ENCODE data around the gene BCL10.
"Not testable (repeated sequence)": the region's sequence is repeated elsewhere in the genome, so short reads cannot be mapped to it uniquely, and the experiment has no call there.

Gene BCL10

DNA sequence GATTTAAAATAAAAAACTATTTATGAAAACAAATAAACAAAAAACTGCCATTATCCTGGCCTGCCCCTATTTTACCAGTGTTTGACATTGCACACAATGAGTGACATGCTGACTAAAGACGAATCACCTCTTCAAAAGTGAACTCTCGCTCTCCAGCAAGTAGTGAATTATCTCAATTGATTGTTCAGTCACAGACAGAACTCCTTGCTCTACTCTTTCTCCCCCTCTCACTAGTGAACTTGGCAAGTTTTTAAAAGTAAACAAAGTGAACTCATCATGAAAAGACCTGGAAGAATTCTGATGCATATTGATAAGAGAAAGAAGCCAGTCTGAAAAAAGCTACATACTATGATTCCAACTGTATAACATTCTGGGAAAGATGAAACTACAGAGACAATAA is 12.3 kb downstream of the BCL10 start:
- no peak for DNase-seq (ENCODE audit: low read depth)

DNA sequence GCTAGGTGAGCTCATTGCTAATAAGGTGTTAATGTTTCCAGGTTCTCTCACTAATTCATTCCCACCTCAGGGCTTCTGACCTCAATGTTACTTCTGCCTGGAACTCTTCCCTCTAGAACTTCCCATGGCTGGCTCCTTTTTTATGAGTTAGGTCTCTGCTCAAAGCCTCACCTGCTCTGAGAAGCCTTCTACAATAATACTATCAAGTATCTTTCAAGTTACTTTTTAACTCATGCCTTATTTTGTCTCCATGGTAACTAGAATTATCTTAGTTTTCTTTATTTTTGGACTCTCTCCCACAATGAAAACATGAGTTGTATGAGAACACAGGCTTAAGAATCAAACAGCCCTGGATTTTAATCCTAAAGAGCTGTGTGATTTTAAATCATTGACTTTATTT is 13.4 kb downstream of the BCL10 start:
- no peak for DNase-seq (ENCODE audit: low read depth)

DNA sequence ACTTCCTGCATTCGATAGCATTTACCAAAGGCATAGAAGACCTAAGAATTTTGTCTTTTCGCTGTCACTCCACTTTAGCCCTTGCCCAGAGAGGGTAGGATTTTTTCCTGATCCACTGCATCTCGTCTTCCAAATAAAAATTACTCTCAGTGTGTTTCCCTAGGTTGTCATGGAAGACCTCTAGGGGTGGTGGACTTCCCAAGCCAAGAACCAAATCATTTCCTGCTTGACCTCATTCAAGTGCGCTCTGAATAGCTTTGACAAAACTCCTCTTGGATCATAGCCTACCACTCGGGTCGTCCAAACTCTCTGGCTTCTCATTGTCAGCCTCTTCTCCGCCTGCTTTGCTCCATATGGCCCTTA is 16.5 kb downstream of the BCL10 start:
- peak; percentile 66 for DNase-seq (ENCODE audit: low read depth)

DNA sequence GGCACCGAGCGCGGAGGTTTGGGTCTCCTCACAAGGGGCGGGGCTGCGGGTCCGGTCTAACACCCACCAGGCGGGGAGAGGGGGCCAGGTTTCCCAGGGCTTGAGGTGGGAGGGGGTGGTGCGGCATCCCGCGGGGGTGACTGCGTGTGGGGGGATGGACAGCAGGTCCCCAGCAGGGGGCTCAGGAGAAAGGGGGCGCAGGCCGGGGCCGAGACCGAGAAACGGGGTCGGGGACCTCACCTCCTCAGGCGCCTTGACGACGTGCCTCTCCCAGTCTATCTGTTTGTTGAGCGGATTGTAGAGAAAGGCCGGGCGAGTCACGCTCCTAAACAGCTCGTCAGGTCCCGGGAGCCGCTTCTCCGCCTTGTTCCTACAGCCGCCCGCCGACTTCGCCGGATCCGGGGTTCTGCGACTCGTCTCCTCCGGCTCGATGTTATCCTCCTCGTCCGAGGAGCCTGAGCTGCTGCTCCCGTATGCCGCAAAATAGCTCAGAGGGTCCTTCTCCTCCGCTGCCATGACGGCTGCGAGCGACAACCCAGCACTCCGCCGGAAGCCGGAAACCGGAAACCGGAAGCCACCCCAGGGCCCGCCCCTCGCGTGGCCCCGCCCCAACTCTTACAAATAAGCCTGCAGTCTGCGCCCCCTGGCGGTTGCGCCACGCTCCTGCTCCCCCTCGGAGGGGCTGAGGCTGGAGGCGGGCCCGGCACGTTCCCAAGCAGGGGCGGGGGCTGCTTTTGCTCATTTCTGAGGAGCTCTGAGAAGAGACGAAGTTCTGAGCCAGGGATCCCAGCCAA is 17.1 kb downstream of the BCL10 start, which contains the start of gene C1orf52:
TSS of gene C1orf52 (minus strand) at position 545 of the 794 bp plus-strand sequence. CDS start at position 516, 29 bp downstream.
- peak; percentile 91 for DNase-seq (ENCODE audit: low read depth)

DNA sequence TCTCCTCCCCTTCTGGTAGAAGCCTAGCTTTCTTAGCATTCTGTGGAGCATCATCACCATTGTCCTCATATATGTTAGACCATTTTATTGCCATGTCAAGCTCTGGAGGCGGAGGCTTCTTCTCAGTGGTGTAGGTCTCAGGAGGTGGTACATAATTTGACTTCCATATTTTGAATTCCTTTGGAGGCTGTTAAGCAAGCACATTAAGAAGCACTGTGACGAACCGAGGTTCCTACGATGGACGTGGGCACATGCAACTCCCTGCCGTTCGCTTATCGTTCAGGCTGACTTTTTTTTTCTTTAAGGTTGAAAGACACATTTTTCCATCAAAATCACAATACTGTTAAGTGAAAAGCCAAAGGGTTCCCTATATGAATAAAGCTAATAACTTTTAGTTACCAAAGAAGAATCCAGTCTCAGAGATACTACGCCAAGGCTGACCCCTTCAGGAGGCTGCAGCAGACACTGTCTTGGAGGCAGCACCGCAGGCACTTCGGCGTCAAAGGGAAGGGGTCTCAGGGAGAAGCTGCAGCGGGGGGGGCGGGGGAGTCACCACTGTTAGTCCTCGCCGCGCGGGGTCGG is 17.8 kb downstream of the BCL10 start:
- DNase-seq (ENCODE audit: low read depth), result no peak

DNA sequence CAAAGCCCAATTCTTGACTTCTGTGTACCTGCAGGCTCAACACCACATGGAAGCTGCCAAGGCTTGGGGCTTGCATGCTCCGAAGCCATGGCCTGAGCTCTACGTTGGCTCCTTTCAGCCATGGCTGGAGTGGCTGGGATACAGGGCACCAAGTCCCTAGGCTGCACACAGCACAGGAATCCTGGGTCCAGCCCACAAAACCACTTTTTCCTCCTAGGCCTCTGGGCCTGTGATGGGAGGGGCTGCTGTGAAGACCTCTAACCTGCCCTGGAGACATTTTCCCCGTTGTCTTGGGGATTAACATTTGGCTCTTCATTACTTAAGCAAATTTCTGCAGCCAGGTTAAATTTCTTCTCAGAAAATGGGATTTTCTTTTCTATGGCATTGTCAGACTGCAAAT is 27.4 kb downstream of the BCL10 start:
- DNase-seq (ENCODE audit: low read depth), result not testable (repeated sequence)

DNA sequence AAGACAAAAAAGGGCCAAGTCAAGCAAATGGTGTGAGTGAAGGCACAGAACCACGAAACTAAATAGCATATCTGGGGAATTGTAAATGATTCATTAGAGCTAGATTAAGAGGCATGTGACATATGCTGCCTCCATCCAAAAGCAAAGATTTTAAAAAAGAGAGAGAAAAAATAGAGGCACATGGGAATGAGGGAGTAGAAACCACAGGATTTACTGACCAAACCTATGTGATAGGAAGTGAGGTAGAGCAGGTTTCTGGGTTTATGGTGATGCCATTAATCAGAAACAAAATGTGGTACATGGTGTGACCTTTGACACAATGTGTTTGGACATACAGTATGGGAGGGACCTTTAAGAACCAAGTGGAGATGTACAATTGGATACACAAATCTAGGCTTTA is 30.5 kb downstream of the BCL10 start:
- no peak for DNase-seq (ENCODE audit: low read depth)

DNA sequence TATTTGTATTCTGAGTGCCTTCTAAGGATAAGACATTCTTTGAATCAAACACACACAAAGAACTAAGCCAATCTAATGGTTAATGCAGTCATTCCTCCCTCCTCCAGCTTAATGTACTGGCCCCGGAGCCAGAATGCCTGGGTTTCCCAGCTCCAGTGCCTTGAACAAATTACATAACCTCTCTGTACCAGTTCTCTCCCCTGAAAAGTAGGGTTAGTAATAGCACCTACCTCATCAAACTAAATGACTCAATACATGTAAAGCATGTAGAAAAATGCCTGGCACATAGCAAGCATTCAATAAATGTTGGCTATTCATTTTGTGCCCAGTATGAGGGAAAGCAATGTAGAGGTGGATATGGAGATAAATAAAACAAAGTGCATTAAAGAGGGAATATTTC is 31.0 kb downstream of the BCL10 start:
- no peak for DNase-seq (ENCODE audit: low read depth)

DNA sequence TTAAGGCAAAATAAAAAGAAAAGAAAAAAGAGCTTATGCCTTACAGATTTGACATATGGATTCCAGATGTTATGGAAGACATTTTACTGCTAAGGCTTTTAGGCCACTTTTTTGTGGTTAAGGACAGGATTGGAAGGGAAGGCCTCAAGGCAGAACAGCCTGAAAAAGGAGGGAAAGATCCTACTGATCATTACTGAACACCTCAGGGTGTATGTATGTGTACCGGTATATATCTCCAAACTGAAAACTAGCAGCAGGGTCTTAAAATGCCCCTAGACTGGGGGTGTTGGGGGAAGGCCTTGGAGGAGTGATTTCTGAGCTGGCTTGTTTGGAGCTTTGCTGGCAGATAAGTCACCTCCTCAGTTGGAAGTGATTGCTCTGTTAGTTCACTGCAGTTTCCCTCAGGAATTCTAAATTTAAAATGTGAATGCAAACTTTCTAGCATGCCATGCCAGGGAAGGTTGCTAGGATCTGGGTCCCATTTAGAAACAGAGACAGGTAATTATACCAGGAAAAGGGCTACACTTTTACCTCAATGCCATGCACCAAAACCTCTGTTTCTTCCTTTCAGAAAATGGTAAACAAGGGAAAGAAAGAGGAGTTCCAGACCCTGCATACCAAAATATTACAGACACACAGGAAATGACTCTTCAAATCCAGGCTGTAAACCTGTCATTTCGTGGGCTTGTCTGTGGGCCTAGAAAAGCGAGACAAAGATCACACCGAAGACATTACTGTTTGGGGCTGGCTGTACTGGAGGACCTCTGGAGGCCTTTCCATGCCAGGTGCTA is 32.0 kb downstream of the BCL10 start:
- no peak for DNase-seq (ENCODE audit: low read depth)

DNA sequence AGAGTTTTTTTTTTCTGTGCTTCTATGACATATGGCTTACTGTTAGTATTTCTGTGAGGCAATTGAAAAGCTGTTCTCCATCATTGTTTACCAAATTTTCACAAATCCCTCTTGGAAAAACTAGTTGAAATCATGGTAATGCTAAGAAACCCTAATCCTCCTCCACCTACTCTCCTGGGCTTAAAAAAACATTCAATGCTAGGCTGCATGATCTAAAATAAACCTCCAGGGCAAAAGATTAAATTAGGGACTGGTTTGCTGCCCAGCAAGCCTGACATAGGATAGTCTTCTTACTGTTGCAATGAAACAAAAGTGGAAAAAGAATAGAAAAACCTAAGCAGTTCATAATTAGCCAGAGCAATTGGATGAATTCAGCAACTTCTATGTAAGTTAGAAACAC is 33.1 kb downstream of the BCL10 start:
- peak; percentile 74 for DNase-seq (ENCODE audit: low read depth)

DNA sequence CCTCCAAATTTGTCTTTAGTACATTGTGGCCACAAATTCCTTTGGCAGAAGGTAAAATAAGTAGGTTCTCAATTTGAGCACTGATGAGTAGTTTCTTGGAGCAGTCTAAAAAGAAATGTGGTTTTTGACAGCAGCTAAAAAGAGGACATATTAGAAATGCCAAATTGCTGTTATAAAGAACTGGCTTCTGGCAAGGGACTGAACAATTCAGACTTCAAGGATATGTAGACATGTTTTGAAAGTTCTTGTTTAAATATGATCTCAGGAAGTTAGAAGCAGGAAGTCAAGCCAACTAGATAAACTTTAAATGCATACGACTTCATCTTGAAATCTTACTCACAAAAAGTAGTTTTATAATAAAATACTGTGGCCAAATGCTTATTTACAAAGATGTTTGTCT is 35.8 kb downstream of the BCL10 start:
- DNase-seq (ENCODE audit: low read depth), result no peak

DNA sequence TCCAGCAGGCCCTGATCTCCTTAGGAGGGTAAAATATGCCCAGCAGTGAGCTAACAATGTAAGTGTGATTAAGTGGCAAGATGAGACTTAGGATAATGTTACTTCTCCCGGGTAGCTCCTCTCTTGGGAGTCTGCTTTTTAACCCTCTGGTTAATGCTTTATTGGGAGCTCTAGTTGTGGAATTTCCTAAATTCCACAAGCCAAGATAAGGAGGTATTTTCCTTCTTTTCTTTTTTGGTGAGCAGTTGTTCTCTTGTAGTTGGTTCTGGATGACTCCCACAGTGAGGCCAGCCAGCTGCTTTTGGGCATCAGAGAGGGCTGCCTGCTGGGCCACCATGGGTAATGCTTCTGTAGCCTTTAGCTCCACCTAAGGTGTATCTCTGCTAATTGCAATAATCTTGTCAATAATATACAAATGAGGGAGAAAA is 36.2 kb downstream of the BCL10 start:
- peak; percentile 27 for DNase-seq (ENCODE audit: low read depth)

DNA sequence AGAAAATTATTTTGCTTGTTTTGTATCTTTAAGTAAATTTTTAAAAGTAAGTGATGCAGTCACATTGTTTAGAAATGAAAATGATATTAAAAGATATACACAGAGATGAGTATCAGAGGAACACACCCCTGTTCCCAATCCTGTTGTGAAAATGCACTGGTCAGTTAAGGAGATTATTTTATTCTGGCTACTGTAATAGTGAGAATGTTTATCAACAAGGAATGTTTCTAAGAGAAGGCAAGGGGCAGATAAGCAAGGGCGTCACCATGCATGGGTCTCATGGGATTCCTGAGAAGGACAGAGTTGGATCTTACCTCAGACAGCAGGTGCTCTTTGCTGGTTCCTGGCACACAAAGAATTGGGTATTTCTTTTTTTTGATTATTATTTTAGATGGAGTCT is 38.8 kb downstream of the BCL10 start:
- no peak for DNase-seq (ENCODE audit: low read depth)

DNA sequence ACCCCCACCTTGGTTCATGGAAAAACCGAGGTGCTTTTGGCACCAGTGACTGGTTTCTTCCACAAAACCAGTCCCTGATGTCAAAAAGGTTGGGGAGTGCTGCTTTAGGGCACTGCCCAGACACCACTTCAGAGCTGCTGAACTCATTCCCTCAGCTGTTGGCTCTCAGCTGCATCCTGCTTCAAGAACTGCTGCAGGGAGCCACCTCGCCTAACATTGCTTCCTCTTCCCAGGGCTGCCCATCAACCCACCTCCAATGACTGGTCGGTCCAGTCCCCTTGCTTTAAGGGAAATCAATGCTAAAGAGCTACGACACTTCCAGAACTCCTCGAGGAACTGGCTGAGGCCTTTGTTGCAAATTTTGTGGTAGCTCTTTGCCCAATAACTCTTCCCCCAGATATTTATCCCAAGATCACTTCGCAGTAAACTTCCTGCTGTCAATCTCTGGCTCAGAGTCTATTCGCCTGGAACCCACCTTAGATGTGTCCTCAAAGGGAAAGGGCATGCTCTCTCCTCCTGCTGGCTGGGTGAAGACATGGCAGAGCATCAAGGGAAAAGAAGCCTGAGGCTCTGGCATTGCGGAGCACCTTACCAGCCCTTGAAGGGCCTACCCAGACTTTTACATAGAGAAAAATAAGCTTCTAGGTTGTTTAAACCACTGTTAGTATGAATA is 46.0 kb downstream of the BCL10 start:
- DNase-seq (ENCODE audit: low read depth), result no peak

DNA sequence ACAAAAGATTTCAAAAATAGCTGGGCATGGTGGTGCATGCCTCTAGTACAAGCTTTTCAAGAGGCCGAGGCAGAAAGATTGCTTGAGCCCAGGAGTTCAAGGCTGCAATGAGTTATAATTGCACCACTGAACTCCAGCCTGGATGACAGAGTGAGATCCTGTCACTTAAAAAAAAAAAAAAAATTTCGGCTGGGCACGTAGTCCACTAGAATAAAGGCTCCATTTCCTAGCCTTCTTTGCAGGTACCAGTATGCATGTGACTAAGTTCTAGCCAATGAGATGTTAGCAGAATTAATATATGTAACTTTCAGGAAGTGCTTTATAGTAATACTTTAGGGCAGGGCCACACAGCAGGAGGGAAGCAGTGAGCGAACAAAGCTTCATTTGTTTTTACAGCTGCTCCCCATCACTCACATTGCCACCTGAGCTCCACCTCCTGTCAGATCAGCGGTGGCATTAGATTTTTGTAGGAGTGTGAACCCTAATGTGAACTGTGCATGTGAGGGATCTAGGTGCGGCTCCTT is 46.8 kb downstream of the BCL10 start:
- no peak for DNase-seq (ENCODE audit: low read depth)

DNA sequence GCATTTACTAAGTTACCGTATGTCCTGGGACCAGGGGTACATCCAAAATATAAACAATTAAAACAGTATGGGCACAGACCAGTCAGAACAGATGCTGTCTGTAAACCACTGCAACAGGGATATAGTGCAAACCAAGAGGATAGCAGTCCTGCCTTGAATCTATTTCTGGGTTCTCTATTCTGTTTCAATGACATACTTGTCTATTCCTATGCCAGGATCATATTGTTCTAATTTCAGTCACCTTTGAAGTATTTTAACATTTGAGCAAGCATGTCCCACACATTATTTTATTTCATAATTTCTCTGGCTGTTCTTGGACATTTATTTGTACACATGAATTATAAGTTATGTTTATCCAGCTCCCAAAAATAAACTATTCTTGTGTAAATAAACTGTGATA is 47.5 kb downstream of the BCL10 start:
- DNase-seq (ENCODE audit: low read depth), result peak; percentile 67

DNA sequence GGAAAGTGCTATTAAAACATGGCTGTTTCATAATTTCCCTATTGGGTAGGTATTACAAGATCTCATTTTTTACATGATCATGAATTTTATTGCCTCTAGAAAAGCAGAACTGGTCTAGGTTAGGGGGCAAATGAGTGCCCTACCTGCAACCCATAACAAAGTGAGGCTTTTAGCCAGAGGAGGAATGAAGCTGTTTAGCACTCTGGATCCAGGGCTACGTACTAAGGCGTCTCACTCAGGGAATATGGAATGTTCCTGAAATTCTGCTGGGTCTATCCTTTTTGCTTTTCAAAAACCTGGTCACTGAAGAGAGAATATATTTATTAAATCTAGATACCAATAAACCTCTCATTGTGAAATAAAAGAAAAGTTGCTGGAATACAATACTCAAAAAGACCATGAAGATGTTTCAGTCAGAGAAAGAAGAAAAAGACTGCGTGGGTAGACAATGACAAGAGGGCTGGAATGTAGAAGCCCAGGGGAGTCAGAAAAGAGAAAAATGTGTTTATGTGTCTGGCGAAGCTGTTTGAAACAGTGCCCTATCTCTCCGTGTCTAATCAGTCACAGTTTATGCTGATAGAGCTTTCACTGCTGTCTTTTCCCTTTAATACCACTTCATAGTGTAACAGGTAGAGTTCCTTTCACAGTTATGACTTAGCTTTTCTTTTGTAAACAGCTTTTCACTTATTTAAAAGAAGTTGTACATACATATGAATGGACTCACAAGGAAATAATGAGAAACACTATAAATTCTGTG is 50.6 kb downstream of the BCL10 start:
- DNase-seq (ENCODE audit: low read depth), result no peak

DNA sequence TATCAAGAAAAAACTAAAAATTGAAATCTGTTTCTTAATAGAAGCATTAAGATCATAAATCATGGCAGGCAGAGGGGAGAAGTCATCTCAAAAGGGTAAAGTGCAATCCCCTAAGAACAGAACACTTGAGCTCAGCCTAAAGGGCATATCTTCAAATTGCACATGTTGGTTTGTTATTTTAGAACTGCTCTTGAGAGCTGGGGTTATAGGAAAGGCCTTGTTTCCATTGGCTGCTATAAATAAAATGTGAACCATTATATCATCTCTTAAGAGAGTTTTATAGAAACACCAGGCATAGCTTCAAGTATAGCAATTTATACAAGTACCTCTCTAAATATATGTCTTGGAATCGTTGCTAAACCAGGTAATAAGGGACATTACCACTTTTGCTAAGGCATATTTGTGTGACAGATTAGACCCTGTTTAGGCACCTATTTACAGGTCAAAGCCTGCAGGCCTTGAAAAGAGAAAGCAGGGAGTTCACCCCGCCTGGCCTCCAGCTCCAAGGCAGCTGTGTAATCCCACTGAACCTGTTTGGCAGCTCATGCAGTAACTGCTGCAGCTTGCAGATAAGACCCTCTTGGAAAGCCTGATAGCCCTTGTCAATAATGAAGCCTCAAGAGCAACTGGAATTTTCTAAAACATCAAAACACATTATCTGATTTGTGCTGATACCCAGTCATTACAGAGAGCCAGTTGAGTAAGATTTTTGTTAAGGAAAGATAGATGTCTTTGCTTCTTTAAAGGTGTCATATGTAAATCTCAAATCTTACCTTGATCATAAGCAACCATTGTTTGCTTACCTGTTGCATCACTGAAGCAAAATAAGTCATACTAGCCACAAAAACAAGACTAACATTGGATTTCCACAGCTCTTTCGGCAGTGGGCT is 51.5 kb downstream of the BCL10 start:
- DNase-seq (ENCODE audit: low read depth), result no peak

DNA sequence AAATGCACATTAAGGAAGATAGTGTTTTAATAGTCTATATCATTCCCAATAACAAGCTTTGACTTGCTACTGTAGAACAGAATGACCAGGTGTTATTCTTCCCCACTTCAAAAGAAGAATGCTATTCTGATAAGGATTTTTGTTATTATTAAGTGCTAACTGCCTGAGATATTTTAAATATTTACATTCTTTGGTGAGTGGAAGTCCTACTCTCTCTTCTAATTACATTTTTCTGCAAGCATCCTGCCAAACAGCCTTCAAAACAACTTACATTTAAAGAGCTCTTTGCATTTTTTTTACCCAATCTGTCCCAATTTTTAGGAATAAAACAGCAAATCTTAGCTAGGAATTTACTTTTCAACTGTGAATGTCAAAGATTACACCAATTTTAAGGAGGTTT is 52.1 kb downstream of the BCL10 start:
- DNase-seq (ENCODE audit: low read depth), result no peak

DNA sequence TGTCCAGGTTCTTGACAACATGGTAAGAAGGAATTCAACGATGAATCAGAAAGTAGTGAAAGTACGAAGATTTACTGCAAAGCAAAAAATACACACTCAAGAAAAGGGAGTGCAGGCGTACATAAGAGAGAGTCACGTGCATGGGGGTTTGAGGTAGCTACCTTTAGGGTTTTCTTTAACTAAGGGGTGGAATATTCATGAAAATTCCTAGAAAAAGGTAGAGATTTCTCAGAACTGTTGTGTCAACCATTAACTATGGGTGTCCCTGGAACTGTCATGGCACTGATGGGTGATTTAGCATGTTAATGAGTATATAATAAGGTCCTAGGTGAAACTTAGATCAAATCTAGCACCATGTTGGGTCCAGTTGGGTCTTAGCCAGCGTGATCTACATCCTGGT is 53.1 kb downstream of the BCL10 start:
- no peak for DNase-seq (ENCODE audit: low read depth)

All from fibroblast of gingiva (primary cell).